ENCODE measurements around the gene S100A2. TPM values are rescaled to one million over a fixed set of nuclear protein-coding genes. Genes with fewer than 3 reads are reported as not detected.

Gene S100A2
- total RNA-seq, 4 donors from 2014 or later = 949 to 3,544 (median 1,180) TPM

DNA sequence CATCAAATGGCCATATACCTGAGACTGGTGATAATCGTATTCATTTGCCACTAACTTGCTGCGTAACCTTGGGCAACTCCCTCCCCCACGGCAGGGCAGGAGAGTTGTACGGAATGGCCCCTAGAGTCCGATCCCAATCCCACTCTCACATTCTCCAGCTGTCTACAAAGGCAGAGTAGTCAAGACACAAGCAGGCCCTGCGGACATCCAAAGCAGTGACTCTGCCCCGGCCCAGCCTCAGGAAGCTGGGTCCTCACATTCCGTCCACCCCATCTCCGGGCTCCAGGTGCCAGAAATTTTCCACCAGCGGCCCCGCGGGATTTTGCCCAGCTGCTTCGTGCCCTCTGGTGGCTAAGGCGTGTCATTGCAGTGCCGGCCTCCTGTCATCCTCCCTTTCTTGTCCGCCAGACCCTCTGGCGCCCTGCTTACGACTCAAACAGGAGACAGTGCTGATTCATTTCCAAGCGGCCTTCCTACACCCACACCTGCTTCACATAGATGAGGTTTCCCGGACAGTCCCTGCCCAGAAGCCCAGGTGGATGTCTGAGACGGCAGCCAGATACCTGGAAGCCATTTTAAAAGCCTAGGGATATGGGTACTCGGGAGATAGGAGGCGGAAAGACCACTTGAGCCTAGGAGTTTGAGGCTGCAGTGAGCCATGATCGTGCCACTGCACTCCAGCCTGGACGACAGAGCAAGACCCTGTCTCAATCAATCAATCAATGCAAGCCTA, 2.9 kb upstream of the S100A2 start:
- WGBS, 2 donors = 0 to 5% methylated on average over 2 to 12 of the region's 25 CpGs

GRCh38 chr1:153567621-153568366, 2.1 kb upstream of the S100A2 start:
- Histone ChIP-seq H3K4me1 (peaks cover 45 to 73% (median 49%) of the 10 kb centered on the region in 3 donors), H3K27ac (peak overlapping the region; percentile 95 to 100 (median 99)), H3K27me3 (no peaks in the 10 kb centered on the region), H3K4me3 (peak overlapping the region; percentile 20 to 55 (median 28)), H3K9me3 (no peaks in the 10 kb centered on the region), H3K36me3 (no peaks in the 10 kb centered on the region)
- intact Hi-C loops (cut with DNase I) = loop anchor here (2.0 to 10.0 kb wide), 2 partner anchors 33 to 53 kb away; partner anchors contain the start of gene S100A6
- no peak for TF ChIP-seq POLR2A (IDR thresholded peaks at IDR 0.05)
- TF ChIP-seq, protein P1, sequence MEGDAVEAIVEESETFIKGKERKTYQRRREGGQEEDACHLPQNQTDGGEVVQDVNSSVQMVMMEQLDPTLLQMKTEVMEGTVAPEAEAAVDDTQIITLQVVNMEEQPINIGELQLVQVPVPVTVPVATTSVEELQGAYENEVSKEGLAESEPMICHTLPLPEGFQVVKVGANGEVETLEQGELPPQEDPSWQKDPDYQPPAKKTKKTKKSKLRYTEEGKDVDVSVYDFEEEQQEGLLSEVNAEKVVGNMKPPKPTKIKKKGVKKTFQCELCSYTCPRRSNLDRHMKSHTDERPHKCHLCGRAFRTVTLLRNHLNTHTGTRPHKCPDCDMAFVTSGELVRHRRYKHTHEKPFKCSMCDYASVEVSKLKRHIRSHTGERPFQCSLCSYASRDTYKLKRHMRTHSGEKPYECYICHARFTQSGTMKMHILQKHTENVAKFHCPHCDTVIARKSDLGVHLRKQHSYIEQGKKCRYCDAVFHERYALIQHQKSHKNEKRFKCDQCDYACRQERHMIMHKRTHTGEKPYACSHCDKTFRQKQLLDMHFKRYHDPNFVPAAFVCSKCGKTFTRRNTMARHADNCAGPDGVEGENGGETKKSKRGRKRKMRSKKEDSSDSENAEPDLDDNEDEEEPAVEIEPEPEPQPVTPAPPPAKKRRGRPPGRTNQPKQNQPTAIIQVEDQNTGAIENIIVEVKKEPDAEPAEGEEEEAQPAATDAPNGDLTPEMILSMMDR (IDR thresholded peaks at IDR 0.05) = no peak
- no peak for DNase-seq
- WGBS, 2 donors = 36 to 48% methylated on average over 15 to 21 of the region's 22 CpGs

More for the DNA sequence above, 2.9 kb upstream of the S100A2 start:
- H3K4me1 ChIP-seq = peaks cover 49 to 75% (median 56%) of the 10 kb centered on the region in 3 donors
- peak overlapping the region; percentile 20 to 55 (median 28) for H3K4me3 ChIP-seq
- DNase-seq = peak; percentile 37
- no peaks in the 10 kb centered on the region for H3K9me3 ChIP-seq
- H3K27me3 ChIP-seq = no peaks in the 10 kb centered on the region
- no peak for TF ChIP-seq POLR2A (IDR thresholded peaks at IDR 0.05)
- TF ChIP-seq, protein P1 (IDR thresholded peaks at IDR 0.05) = peak; percentile 97 to 100 (median 99)
- peak overlapping the region; percentile 95 to 100 (median 99) for H3K27ac ChIP-seq
- intact Hi-C loops (cut with DNase I) = loop anchor here (2.0 to 10.0 kb wide), 2 partner anchors 34 to 54 kb away; partner anchors contain the start of gene S100A6
- H3K36me3 ChIP-seq = no peaks in the 10 kb centered on the region

GRCh38 chr1:153566414-153567371, 1.0 kb upstream of the S100A2 start:
- Histone ChIP-seq H3K4me3 (peak overlapping the region; percentile 41 to 59 (median 53)), H3K36me3 (peaks cover 0 to 9% (median 3%) of the 10 kb centered on the region in 3 donors), H3K9me3 (no peaks in the 10 kb centered on the region), H3K27ac (peak overlapping the region; percentile 95 to 100 (median 99)), H3K4me1 (peaks cover 38 to 70% (median 39%) of the 10 kb centered on the region in 3 donors), H3K27me3 (no peaks in the 10 kb centered on the region)
- 26 to 62% methylated on average over 6 to 12 of the region's 16 CpGs for WGBS, 2 donors
- intact Hi-C loops (cut with DNase I) = loop anchor here (10.0 kb wide), 1 partner anchor 52 kb away; no protein-coding TSS in a partner anchor
- TF ChIP-seq, protein P1 (IDR thresholded peaks at IDR 0.05) = peak in 1 of 6 experiments; percentile 6
- TF ChIP-seq POLR2A (IDR thresholded peaks at IDR 0.05) = peak in 3 of 4 donors; percentile 31 to 64 (median 43)
- peak; percentile 71 for DNase-seq

GRCh38 chr1:153563991-153564390, 1.7 kb downstream of the S100A2 start:
- no peak for TF ChIP-seq POLR2A (IDR thresholded peaks at IDR 0.05)
- TF ChIP-seq, protein P1 (IDR thresholded peaks at IDR 0.05) = no peak
- peak overlapping the region; percentile 41 to 59 (median 53) for H3K4me3 ChIP-seq
- no peaks in the 10 kb centered on the region for H3K9me3 ChIP-seq
- H3K36me3 ChIP-seq = peaks cover 6 to 29% (median 6%) of the 10 kb centered on the region in 3 donors
- DNase-seq = no peak
- H3K27me3 ChIP-seq = no peaks in the 10 kb centered on the region
- 42% methylated on average over 2 of the region's 7 CpGs; no CpG with 5 or more reads in 1 of the 2 donors for WGBS, 2 donors
- H3K4me1 ChIP-seq = peaks cover 37 to 76% (median 38%) of the 10 kb centered on the region in 3 donors
- intact Hi-C loops (cut with DNase I) = loop anchor here (10.0 kb wide), 1 partner anchor 49 kb away; no protein-coding TSS in a partner anchor
- peak overlapping the region; percentile 95 to 100 (median 99) for H3K27ac ChIP-seq

Measured in esophagus squamous epithelium (tissue), 5 donors.